SU-DHL-6 (cell line): ENCODE results near the gene SEZ6L.

ENCODE experiments used
- EZH2phosphoT487 ChIP-seq: fragments of 200-600 bp; sonication (generic), shearing (Covaris generic); conservative IDR thresholded peaks from 2 replicates; pipeline ENCODE4 v1.6.1; 2018; ENCODE audit warnings: mild to moderate bottlenecking, antibody characterized with exemption, low read length, moderate library complexity, mixed read lengths
- TF ChIP-seq, protein P1 (sequence below): fragments of 200-600 bp; sonication (generic); IDR thresholded peaks from one replicate; pipeline ENCODE4 v1.5.1; 2017; ENCODE audit warnings: antibody characterized with exemption, mild to moderate bottlenecking, low read length, moderate library complexity; ENCODE audit not compliant: insufficient read depth, poor library complexity, severe bottlenecking

DNA sequence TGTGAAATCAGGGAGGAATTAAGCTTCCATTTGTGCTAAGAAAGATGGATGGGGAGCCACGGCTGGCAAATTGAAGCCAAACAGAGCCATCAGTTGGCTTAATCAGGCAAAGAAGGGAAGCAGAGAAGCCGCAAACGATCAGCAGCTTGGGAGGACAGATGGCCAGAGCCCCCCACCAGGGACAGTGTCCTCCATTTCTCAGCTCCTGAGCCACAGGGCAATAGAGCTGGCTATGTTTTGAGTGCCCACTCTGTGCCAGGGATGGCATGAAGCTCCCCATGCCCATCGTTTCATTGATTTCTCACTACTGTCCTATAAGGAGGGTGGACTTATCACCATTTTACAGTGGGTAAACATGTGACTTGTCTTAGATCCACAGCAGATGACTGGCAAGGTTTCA, 133.5 kb downstream of the SEZ6L start:
- TF ChIP-seq, protein P1, sequence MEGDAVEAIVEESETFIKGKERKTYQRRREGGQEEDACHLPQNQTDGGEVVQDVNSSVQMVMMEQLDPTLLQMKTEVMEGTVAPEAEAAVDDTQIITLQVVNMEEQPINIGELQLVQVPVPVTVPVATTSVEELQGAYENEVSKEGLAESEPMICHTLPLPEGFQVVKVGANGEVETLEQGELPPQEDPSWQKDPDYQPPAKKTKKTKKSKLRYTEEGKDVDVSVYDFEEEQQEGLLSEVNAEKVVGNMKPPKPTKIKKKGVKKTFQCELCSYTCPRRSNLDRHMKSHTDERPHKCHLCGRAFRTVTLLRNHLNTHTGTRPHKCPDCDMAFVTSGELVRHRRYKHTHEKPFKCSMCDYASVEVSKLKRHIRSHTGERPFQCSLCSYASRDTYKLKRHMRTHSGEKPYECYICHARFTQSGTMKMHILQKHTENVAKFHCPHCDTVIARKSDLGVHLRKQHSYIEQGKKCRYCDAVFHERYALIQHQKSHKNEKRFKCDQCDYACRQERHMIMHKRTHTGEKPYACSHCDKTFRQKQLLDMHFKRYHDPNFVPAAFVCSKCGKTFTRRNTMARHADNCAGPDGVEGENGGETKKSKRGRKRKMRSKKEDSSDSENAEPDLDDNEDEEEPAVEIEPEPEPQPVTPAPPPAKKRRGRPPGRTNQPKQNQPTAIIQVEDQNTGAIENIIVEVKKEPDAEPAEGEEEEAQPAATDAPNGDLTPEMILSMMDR: no peak
- no peak for TF ChIP-seq EZH2phosphoT487
